A549 treated with ZK216348 at 1 μM for 4 hours (cell line): ENCODE measurements around the gene FLRT3. TPM values are rescaled to one million over a fixed set of nuclear protein-coding genes. Genes with fewer than 3 reads are reported as not detected.

Experiments used
- total RNA-seq: library from RNA; stranded (reverse); fragments of 200-300 nt; extraction: Qiagen RNA extraction; gene quantifications from 5 replicates; pipeline ENCODE4 v1.2.3, GENCODE V29; 2022; ENCODE audit warnings: low read depth

Gene FLRT3
- 1.6 to 2.2 TPM (median 1.8 TPM) in 5 replicates for total RNA-seq

GRCh38 chr20:14337400-14338171 is at the start of gene FLRT3:
TSS of gene FLRT3 (minus strand) at chr20:14337612. CDS start at chr20:14327506, 10,106 bp downstream.

